ENCODE data around the gene OR52N5.

OR52N5 gene

GRCh38 chr11:5783255-5783654 lies at the start of gene OR52N5:
TSS of gene OR52N5 (minus strand) at chr11:5783355. CDS start at chr11:5778634, 4,721 bp downstream.
- DNase-seq (ENCODE audit: low spot score) = no peak

GRCh38 chr11:5831196-5831829 lies 48.2 kb upstream of the OR52N5 start:
- no peak for DNase-seq (ENCODE audit: low spot score)

GRCh38 chr11:5818245-5818886 lies 35.2 kb upstream of the OR52N5 start:
- no peak for DNase-seq (ENCODE audit: low spot score)

GRCh38 chr11:5815534-5815933 lies 32.4 kb upstream of the OR52N5 start:
- no peak for DNase-seq (ENCODE audit: low spot score)

- no peak for DNase-seq (ENCODE audit: low spot score)
Measured at GRCh38 chr11:5809905-5810795, 27.0 kb upstream of the OR52N5 start.

GRCh38 chr11:5809122-5809519 lies 26.0 kb upstream of the OR52N5 start:
- no peak for DNase-seq (ENCODE audit: low spot score)

- peak; percentile 73 for DNase-seq (ENCODE audit: low spot score)
Measured at GRCh38 chr11:5808500-5809121, 25.5 kb upstream of the OR52N5 start, which contains the start of gene OR52N2. TSS of gene OR52N2 (plus strand) at chr11:5808924. CDS start at chr11:5820336, 11,412 bp downstream.

- no peak for DNase-seq (ENCODE audit: low spot score)
Measured at GRCh38 chr11:5807580-5807979, 24.4 kb upstream of the OR52N5 start.

- DNase-seq (ENCODE audit: low spot score) = no peak
Measured at GRCh38 chr11:5803982-5804381, 20.8 kb upstream of the OR52N5 start.

- DNase-seq (ENCODE audit: low spot score) = no peak
Measured at GRCh38 chr11:5796541-5796940, 13.4 kb upstream of the OR52N5 start.

- no peak for DNase-seq (ENCODE audit: low spot score)
Measured at GRCh38 chr11:5791165-5791564, 8.0 kb upstream of the OR52N5 start, which contains the start of gene OR52N1. TSS of gene OR52N1 (minus strand) at chr11:5791265. CDS start at chr11:5788816, 2,449 bp downstream.

GRCh38 chr11:5767056-5767455 lies 16.1 kb downstream of the OR52N5 start:
- DNase-seq (ENCODE audit: low spot score) = no peak

GRCh38 chr11:5753943-5754342 lies 29.2 kb downstream of the OR52N5 start, which contains the start of gene OR52N4:
TSS of gene OR52N4 (plus strand) at chr11:5754243. CDS start at chr11:5754741, 498 bp downstream.
- DNase-seq (ENCODE audit: low spot score) = no peak

- no peak for DNase-seq (ENCODE audit: low spot score)
Measured at GRCh38 chr11:5749836-5750235, 33.3 kb downstream of the OR52N5 start.

GRCh38 chr11:5746614-5747013 lies 36.5 kb downstream of the OR52N5 start:
- DNase-seq (ENCODE audit: low spot score) = no peak

- no peak for DNase-seq (ENCODE audit: low spot score)
Measured at GRCh38 chr11:5738431-5738830, 44.7 kb downstream of the OR52N5 start.

GRCh38 chr11:5737670-5738392 lies 45.3 kb downstream of the OR52N5 start:
- DNase-seq (ENCODE audit: low spot score) = no peak

- no peak for DNase-seq (ENCODE audit: low spot score)
Measured at GRCh38 chr11:5737091-5737490, 46.1 kb downstream of the OR52N5 start.

- DNase-seq (ENCODE audit: low spot score) = no peak
Measured at GRCh38 chr11:5736396-5736795, 46.8 kb downstream of the OR52N5 start, which contains the start of gene OR56B1. TSS of gene OR56B1 (plus strand) at chr11:5736448. CDS start at chr11:5736517, 69 bp downstream.

- no peak for DNase-seq (ENCODE audit: low spot score)
Measured at GRCh38 chr11:5727691-5728090, 55.5 kb downstream of the OR52N5 start.

GRCh38 chr11:5726351-5726750 lies 56.8 kb downstream of the OR52N5 start:
- DNase-seq (ENCODE audit: low spot score) = no peak

Measured in activated CD4-positive, alpha-beta T cell treated with anti-CD3 and anti-CD28 coated beads, Interleukin-2, Interleukin-4, amounts not matched to agents 100 ng/mL and 50 ng/mL, durations not matched to agents 16 hours and 8 hours (primary cell).